ENCODE results near the gene SLC22A13. TPM values are rescaled to one million over a fixed set of nuclear protein-coding genes. Genes with fewer than 3 reads are reported as not detected.

The SLC22A13 gene
- polyA plus RNA-seq, 1 donor (not counting 4 experiments of a cell fraction or from before 2014, with no cell fraction given): 0.25 TPM

DNA sequence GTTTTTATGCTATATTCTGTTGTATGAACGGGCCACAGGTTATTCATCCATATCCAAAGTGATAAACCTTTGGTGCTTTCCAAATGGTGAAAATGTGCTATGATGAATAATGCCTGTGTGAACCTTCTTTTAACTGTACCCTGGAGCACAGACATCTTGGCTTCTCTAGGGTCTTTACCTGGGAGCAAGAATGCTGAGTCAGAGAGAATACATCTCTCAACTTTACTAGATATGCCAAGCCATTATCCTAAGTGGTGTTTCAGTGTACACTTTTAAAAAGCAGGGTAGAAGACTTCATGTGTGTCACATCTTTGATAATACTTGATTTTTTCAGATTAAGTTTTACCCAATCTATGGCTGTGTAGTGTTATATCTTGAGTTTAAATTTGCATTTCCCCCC is 57.4 kb downstream of the SLC22A13 start:
- dilution Hi-C loops (cut with MboI; ENCODE audit: extremely low pct_ligation_motif_present, low sequenced_read_pairs): no loop called here
- Histone ChIP-seq H3K4me3 (ENCODE audit: control insufficient read depth in 2 of 3, extremely low read depth in 1 of 3, insufficient read depth in 2 of 3, low read depth in 1 of 3, low read length in 3 of 3) (no peak overlapping the region), H4K20me1 (ENCODE audit: control insufficient read depth, extremely low read depth, insufficient read depth, low read length) (no peaks in the 10 kb centered on the region), H3K27ac (ENCODE audit: control insufficient read depth, insufficient read depth, low read length) (no peak overlapping the region), H3K4me1 (ENCODE audit: control insufficient read depth, extremely low read depth, insufficient read depth, low read length) (no peaks in the 10 kb centered on the region), H3K36me3 (ENCODE audit: control insufficient read depth in 2 of 2, extremely low read depth in 1 of 2, insufficient read depth in 2 of 2, low read length in 2 of 2) (no peaks in the 10 kb centered on the region), H3K9me1 (ENCODE audit: control insufficient read depth, extremely low read depth, insufficient read depth, low read length) (no peaks in the 10 kb centered on the region), H3K4me2 (ENCODE audit: control insufficient read depth, extremely low read depth, insufficient read depth, low read depth, low read length) (no peak overlapping the region), H3K27me3 (ENCODE audit: control insufficient read depth, extremely low read depth, insufficient read depth, low read length) (no peaks in the 10 kb centered on the region), H3K9ac (ENCODE audit: control insufficient read depth, extremely low read depth, insufficient read depth, low read length) (no peak overlapping the region), H2AFZ (ENCODE audit: control insufficient read depth, low read length) (no peak overlapping the region), H3K9me3 (ENCODE audit: control insufficient read depth, low read depth, low read length) (peaks cover 6% of the 10 kb centered on the region), H3K79me2 (ENCODE audit: control insufficient read depth, insufficient read depth, low read length) (no peaks in the 10 kb centered on the region)
- DNase-seq (ENCODE audit: low read depth, low spot score) (no peak), FAIRE-seq (no peak)
- no peak for TF ChIP-seq EZH2 (IDR thresholded peaks at IDR 0.05; ENCODE audit: low read length)
- TF ChIP-seq, protein P1, sequence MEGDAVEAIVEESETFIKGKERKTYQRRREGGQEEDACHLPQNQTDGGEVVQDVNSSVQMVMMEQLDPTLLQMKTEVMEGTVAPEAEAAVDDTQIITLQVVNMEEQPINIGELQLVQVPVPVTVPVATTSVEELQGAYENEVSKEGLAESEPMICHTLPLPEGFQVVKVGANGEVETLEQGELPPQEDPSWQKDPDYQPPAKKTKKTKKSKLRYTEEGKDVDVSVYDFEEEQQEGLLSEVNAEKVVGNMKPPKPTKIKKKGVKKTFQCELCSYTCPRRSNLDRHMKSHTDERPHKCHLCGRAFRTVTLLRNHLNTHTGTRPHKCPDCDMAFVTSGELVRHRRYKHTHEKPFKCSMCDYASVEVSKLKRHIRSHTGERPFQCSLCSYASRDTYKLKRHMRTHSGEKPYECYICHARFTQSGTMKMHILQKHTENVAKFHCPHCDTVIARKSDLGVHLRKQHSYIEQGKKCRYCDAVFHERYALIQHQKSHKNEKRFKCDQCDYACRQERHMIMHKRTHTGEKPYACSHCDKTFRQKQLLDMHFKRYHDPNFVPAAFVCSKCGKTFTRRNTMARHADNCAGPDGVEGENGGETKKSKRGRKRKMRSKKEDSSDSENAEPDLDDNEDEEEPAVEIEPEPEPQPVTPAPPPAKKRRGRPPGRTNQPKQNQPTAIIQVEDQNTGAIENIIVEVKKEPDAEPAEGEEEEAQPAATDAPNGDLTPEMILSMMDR (optimal IDR thresholded peaks at IDR 0.05 in 1 of 3, IDR thresholded peaks at IDR 0.05 in 1 of 3, conservative IDR thresholded peaks at IDR 0.05 in 1 of 3; ENCODE audit: extremely low read depth in 1 of 3, insufficient read depth in 2 of 3, low read length in 3 of 3): no peak

DNA sequence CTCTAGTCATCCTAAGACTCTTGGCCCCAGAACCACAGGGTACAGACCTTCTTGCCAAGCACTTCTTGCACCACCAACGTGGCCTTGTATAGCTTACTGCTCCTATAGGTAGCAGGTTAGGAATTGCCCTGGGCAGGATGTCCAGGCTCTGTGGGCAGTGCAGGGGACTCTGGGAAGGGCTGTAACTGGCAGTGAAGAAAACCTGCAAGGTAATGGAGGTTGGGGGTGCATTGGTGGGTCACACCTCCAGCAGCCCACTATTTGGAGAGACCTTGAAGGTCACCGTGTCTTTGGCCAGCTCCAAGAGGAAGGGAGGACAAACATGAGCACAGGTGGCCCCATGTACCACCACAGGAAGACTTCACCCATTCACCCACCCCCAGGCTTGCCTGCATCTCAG is 59.6 kb downstream of the SLC22A13 start:
- no peak overlapping the region for H3K9ac ChIP-seq (ENCODE audit: control insufficient read depth, extremely low read depth, insufficient read depth, low read length)
- dilution Hi-C loops (cut with MboI; ENCODE audit: extremely low pct_ligation_motif_present, low sequenced_read_pairs): no loop called here
- FAIRE-seq: no peak
- no peaks in the 10 kb centered on the region for H3K27me3 ChIP-seq (ENCODE audit: control insufficient read depth, extremely low read depth, insufficient read depth, low read length)
- H3K9me1 ChIP-seq (ENCODE audit: control insufficient read depth, extremely low read depth, insufficient read depth, low read length): no peaks in the 10 kb centered on the region
- H3K79me2 ChIP-seq (ENCODE audit: control insufficient read depth, insufficient read depth, low read length): no peaks in the 10 kb centered on the region
- no peaks in the 10 kb centered on the region for H3K4me1 ChIP-seq (ENCODE audit: control insufficient read depth, extremely low read depth, insufficient read depth, low read length)
- peaks cover 6% of the 10 kb centered on the region for H3K9me3 ChIP-seq (ENCODE audit: control insufficient read depth, low read depth, low read length)
- H3K4me2 ChIP-seq (ENCODE audit: control insufficient read depth, extremely low read depth, insufficient read depth, low read depth, low read length): no peak overlapping the region
- no peak overlapping the region for H2AFZ ChIP-seq (ENCODE audit: control insufficient read depth, low read length)
- no peak for DNase-seq (ENCODE audit: low read depth, low spot score)
- H3K36me3 ChIP-seq (ENCODE audit: control insufficient read depth in 2 of 2, extremely low read depth in 1 of 2, insufficient read depth in 2 of 2, low read length in 2 of 2): no peaks in the 10 kb centered on the region
- H3K27ac ChIP-seq (ENCODE audit: control insufficient read depth, insufficient read depth, low read length): no peak overlapping the region
- TF ChIP-seq, protein P1 (optimal IDR thresholded peaks at IDR 0.05 in 1 of 3, IDR thresholded peaks at IDR 0.05 in 1 of 3, conservative IDR thresholded peaks at IDR 0.05 in 1 of 3; ENCODE audit: extremely low read depth in 1 of 3, insufficient read depth in 2 of 3, low read length in 3 of 3): no peak
- TF ChIP-seq EZH2 (IDR thresholded peaks at IDR 0.05; ENCODE audit: low read length): no peak
- H3K4me3 ChIP-seq (ENCODE audit: control insufficient read depth in 2 of 3, extremely low read depth in 1 of 3, insufficient read depth in 2 of 3, low read depth in 1 of 3, low read length in 3 of 3): no peak overlapping the region
- no peaks in the 10 kb centered on the region for H4K20me1 ChIP-seq (ENCODE audit: control insufficient read depth, extremely low read depth, insufficient read depth, low read length)

All from keratinocyte (primary cell).